GDM1 (cell line): ENCODE results near the gene ISM2.

Experiments used
- DNase-seq: peaks from one replicate; lab custom pipeline; 2025; lab: John Stamatoyannopoulos, UW

Gene ISM2

DNA sequence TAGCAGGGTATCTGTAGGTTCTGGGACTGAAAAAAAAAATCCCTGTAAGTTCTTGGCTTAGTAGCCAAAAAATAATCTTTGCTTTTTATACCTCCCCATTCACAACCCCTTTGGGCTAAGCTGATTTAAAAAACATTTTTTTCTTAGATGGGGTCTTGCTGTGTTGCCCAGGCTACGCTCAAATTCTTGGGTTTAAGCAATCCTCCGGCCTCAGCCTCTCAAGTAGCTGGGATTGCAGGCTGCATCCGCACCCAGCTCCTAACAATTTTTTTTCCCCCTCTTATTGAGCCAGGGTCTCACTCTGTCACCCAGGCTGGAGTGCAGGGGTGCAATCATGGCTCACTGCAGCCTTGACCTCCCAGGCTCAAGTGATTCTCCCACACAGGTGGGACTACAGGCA is 9.1 kb upstream of the ISM2 start:
- DNase-seq, result no peak

DNA sequence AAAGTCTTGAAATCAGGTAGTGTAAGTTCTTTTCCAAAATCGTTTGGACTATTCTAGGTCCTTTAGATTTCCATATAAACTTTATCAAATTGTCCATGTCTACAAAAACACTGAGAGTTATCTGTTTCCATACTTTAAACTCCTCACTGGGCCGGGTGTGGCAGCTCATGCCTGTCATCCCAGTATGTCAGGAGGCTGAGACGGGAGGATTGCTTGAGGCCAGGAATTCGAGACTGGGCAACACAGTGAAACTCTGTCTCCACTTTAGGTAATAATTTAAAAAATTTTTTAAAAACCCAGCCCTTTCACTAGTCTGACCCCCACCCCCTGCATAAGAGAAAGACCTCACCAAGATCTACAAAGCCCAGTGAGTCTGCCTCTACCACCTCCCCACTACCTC is 6.4 kb upstream of the ISM2 start:
- DNase-seq, result no peak

DNA sequence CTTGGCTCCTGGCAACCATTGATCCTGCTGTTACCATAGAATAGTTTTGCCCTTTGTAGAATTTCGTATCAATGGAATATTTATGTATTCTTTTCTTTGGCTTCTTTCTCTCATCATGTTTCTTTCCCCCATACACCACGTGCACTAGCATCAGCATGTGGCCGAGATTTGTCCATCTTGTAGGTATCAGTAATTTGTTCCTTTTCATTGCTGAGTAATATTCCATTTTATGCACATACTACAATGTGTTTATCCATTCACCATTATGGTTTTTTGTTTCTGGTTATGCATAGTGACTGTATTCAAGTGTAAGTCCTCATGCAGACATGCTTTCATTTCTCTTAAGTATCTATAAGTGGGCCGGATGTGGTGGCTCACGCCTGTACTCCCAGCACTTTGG is 4.5 kb upstream of the ISM2 start:
- DNase-seq, result no peak

DNA sequence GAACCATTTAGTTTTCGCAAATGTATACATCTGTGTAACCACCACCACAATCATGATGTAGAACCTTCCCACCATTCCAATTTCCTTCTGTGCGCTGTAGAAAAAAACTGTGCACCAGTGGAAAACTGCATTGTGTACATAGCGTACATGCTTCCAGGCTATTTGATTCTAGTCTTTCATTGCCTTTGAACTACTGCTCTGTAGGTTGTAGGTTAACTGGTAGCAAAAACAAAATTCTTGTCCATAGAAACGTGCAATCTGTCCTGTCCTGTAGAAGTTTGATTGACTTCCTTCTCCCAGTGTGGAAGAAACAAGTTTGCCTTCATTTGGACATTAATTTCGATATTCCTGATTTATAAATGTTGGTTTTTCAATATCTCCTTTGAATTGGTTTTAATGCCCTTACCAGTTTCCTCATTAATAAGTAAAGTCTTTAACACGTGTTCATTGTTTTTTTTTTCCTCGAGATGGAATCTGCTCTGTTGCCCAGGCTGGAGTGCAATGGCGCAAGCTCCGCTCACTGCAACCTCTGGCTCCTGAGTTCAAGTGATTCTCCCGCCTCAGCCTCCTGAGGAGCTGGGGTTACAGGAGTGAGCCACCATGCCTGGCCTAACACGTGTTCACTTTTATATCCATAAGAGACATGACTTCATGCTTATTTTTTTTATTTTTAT is 3.6 kb upstream of the ISM2 start:
- no peak for DNase-seq

DNA sequence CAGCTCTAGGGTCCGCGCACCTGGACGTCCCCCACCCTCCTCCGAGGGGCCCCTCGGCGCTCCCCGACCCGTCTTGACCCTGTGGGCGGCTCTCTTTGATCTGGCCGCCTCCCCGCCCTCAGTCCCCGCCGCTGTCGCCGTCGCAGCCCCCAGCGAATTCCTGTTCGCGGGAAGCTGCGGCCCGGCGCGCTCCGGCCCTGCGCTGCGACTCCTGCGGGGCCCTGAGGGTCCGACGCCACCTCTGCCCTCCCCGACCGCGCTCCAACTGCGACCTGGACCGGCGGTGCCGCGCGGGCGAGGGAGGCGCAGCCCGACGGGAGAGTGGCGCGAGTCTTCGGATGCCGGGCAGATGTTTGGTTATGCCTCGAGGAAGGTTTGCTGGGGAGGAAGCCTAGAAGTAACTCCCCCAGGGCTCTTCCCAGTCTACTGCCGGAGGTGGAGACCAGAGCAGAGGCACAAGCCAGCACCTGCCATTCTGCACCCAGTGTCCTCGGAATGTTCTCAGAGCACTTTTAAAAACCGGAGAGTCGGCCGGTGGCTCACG is 440 bp upstream of the ISM2 start:
- no peak for DNase-seq

DNA sequence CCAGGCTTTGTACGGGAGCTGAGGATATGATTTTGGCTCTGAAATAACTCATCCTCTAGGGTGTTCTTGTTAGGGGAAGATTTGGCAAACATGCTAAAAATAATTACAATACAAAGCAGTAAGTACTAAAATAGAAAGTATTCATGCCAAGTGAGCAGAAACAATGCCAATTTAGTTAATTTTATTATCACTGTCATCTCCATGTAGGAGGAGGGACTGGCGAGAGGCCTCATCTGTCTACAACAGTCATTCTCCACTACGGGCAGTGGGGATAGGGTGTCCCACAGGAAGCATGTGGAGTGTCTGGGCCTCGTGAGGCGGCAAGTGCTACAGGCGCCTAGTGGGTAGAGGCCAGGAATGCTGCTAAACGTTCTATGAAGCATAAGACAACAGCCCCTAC is 3.3 kb downstream of the ISM2 start:
- DNase-seq, result no peak

DNA sequence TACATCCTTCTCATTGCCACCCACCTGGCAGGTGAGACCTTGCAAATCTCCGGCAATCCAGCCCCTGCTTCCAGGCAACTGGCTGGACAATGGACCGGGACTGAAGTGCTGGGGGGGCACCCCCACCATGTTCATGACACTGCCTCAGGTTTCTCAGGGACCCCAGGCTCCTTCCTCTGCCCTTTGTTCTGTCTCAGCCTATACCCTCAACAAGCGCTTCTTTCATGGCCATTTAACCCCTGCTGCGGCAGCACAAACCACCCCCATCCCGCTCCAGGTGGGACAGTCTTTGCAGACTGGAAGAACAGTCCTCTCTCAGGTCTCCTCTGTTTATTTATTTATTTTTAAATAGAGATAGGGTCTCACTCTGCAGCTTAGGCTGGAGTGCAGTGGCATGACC is 7.6 kb downstream of the ISM2 start:
- no peak for DNase-seq

DNA sequence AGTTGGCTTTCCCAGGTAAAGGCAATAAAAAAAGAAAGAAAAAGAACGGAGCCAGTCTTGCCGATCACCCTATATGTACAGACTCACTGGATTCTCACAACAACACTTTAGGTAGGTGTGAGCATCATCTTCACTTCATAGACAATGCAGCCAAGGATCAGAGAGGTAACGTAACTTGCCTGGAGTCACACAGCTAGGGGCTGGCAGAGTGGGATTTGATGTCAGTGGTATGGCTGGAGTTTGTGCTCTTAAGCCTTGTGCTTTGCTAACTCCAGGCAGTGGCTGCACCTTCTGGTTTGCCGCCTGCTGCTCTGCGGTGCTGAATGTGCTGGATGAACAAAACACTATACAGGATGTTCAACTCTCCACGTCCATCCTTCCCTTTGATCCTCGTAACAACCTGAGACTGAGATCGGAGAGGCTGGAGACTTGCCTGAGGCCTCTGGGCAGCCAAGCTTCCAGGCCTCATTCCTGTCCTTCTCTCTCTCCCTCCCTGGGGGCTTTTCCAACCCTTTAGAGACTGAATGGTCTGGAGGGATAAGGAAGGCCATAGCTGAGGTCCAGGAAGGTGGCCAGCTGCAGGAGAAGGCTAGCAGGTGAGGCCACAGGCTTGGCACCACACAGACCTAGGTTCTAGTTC is 8.1 kb downstream of the ISM2 start:
- no peak for DNase-seq

DNA sequence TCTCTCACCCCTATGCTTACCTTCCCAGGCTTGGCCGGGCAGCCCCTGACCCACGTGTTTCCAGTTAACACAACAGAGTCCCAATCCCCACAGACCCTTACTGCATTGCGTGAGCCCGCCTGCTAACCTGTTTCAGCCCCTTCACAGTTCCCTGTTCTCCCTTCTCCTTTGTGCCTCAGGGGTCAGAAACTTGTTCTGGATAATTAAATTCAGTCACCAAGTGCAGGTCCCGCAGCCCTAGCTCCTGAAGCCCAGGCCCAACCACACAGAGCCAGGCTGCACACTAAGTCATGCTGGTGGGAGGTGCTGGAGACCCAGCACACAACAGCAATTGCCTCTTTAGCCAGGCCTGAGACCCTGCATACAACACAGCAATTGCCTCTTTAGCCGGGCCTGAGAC is 9.6 kb downstream of the ISM2 start:
- DNase-seq, result no peak

DNA sequence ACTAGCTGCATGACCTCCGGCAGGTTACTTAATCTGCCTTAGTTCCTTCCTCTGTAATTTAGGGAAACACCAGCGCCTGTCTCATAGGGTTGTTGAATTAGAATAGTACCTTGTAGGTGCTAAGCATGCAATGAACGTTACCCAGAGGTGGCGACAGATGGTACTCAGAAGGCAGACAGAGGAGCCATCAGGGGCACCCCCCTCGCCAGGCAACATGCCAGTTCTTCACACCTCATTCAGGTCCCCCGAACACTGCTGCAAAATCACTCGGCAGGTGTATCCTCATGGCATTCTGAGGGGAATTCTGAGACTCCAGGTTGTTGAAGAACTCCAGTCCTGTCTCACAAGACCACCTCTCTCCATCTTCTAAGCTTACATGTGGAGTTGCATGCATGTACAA is 10.1 kb downstream of the ISM2 start:
- DNase-seq, result no peak

DNA sequence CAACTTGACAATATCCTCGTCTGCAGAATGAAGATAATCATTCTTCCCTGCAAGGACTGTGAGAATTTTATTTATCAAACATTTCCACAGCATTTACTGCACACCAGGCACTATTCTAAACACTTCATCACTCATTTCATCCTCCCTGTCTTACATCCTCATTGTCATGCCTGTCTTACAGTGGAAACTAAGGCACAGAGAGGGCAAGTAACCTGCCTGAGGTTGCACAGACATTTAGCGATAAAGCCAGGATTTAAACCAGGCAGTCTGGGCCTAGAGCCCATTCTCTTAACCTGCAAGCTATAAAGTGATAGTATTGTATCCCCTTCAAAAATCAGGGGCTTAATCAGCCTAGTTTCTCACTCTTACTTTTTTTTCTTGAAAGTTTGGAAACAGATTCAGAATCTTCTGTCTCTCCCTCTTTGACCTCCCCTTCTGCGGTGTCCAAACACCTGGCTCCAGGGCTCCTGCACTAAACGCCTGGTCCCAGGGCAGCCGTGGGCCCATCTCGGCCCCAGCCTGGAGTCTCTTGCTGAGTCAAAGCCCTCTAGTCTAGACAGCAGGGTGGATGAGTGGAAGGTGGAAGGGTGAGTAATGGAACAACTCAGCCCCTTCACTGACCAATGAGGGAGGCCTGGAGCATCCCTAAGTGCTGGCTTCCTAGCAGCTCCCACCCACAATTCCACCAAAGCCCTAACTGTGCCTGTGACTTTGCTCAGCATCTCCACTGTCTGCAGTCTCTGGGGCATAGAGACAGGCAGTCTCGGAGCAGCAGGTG is 12.5 kb downstream of the ISM2 start:
- DNase-seq, result no peak

DNA sequence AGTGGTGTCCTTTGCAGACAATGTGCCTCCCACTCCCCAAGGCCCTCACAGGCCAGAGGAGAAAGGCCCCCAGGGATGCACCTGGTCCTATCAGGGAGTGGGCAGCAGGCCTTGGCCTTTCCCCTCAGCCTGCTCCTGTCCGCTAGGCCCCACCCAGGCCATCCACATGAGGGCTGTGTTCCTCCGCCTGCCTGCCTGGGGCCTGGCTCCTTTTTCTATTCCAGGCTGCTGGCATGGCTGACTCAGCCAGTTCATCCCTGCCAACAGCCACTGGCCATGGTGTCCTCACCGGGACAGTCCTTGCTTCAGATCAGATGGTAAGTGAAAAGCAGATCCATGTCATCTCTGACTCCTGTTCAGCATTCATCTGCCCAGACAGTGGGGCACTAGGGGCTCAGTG is 13.4 kb downstream of the ISM2 start:
- no peak for DNase-seq

DNA sequence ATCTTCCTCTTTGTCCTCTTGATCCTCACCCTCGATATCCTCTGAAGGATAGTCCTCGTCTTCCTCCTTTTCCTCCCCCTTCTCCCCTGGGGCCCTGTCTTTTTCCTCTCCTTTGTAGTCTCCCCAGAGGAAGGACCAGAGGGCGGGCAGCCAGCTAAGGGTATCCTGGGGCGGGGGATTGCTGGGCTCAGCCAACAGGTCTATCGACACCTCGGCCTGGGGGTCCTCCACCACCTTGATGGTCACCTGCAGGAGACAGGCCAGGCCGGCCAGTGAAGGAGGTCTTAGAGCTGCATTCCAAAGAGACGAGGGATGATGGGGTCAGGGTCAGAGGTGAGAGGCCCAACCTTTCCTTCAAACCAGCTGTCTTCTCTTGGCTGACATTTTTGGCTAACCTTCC is 16.2 kb downstream of the ISM2 start:
- DNase-seq, result no peak

DNA sequence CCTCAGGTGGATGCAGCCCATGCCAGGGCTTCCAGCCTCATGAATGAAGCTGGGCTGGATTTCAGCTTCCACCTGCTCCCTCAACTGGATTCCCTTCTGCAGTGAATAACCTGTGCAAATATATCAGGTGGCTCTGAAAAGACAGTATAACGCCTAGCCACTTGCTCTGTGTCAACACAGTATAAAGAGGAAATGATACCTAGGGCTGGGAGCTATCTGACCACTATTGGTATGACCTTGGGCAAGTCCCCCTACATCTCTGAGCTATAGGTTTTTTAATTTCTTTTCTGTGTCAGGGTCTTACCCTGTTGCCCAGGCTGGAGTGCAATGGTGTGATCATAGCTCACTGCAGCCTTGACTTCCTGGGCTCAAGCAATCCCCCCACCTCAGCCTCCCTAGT is 19.8 kb downstream of the ISM2 start:
- no peak for DNase-seq

DNA sequence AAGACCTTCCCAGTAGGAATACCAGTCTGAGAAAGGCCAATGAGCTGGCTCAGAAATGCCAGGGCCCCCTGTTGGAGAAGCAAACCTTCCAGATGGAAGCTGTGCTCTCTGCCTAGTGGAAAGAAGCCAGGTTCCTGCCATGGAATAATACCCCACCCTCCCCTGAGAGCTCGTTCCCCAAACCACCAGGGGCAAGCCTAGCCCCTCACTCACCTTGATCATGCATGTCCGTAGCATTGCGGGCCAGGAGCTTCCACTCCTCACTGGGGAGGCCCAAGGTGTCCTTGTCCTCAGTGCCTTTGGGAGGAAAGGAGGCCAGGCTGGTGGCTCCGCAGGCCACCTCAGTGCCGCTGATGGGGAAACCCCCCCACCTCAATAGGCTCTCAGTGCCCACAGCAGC is 20.6 kb downstream of the ISM2 start:
- no peak for DNase-seq

DNA sequence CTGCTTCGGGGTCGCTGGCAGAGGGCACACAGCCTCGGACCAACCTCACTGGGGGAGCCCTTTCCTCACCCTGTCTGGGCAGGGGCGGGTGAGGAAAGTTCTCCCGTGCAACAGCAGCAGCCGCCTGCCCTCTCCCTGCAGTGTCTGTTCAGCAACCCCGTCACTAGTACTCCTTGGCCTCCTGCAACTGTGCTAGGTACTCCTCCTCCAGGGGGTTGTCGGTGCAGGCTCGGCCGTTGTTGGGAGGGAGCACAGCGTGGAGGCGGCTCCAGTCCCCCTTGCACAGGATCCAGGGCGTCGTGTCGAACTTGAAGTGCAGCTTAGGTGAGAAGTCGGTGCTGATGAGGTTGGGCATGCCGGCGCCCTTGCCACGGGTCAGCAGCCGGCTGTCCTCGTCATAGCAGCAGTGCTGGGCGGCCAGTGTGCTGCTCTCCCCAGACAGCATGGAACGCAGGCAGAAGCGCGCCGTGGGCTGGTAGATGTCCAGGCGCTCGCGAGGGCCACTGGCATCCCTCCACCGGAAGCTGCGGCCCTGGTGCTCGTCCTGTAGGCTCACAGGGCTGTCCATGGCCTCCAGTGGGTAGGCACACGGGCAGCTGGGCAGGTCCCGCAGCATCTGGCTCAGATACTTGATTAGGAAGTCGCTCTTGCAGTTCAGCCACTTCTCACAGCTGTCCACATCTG is 23.0 kb downstream of the ISM2 start:
- no peak for DNase-seq

DNA sequence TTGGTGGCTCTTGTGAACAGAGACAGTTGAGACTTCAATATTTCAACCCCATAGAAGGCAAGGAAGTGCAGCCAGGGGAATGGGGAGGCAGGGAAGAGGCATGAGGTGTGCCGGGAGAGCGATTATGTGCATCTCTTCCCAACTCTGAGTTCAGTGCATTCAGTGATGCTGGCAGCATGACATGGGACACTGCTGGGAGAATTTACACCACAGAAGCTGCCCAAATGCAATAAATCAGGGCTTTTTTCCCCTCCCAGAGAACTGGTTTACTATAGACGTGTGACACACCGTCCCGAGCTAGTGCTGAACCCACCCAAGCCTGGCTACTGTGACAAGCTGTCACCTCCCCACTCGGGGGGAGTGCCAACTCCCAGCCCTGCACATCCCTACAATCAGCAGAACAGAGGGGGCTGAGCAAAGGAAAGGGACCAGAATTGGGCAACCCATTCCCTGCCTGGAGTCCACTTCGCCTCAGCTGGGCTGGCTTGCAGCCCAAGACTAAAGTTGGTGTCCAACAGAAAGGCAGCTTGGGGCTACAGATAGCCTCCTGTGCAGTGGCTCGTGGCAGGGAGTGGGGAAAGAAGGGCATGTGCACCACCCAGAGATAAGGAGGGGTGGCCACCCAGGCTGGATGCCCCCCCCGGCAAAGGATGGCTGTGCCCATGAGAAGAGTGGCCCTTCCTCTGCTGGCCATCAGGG is 24.0 kb downstream of the ISM2 start:
- DNase-seq, result no peak

DNA sequence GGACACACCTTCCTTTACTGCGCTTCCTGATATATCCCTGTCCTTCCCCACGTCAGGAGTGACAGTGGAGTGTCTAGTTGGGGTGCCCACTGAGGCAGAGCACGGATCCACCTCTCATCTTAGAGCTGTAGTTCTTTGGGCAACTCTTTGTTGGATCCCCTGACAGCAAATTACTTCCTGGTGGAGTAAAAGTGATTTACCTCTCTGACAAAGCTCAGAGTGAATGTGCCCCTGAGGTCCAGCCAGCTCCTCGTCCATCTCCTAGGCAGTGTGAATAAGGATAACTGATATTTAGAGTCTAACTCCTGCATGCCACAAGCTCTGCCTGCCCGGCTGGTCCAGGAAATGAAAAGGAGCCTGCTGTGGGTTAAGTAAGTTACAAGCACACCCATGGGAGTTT is 24.7 kb downstream of the ISM2 start:
- no peak for DNase-seq

DNA sequence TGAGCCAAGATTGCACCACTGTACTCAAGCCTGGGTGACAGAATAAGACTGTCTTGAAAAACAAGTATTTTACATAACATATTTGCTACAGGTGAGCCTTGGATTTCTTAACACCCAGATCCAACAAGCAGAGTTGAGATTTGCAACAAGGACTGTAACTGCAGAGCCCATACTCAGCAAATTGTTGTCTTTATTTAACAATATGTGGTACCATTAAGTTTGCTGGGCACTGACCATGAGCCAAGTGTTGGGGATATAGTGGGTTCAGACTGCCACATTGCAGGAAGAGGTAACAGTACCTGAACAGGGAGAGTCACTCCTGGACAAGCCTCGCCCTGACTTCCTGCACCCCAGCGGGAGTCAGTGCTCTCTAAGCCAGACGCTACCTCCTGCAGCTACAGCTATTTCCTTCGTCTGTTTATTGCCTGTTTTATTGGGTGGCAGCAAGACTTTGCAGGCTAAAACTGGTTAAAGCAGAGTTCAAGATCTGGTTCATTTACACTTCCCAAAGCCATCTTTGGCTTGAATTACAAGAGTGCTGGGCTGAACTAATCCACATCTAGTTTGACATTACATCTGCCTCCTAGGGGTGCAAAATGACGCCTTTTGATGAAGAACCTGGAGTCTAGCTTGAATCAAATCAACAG is 28.3 kb downstream of the ISM2 start:
- no peak for DNase-seq

DNA sequence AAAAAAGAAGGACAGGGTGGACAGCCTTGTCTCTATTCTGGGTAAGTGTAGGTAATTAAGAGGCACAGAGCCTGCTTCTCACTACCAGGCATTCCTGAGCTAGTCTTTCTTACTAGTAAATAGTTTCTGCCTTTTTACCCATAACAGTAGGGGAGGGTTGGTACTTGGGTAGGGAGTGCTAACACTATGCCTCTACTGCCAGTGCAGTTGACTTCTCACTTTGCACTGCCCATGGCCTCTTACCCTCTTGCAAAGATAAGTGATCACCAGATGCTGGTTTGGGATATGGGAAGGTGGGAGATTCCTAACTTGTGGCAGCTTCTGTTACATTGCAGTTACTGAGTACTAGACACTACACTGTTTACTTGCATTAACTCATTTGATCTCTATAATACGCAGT is 29.1 kb downstream of the ISM2 start:
- DNase-seq, result no peak

DNA sequence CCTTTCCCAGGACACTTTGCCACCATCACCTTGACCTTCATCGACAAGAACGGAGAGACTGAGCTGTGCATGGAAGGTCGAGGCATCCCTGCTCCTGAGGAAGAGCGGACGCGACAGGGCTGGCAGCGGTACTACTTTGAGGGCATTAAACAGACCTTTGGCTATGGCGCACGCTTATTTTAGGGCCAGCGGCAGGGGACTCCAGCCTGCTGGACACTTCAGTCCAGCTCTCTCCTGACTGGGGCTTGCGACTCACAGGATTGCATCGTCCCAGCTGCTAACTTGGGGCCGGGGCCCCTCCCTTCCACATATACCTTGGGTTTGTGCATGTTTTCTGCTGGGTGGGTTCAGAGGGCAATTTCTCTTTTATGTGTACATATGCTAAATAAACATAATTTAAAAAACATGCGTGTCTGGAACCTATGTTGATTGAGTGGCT is 29.5 kb downstream of the ISM2 start:
- no peak for DNase-seq
